Epidermal melanocyte (primary cell): Measurements from ENCODE around the gene ENOX1.
"Not testable (repeated sequence)": the region's sequence is repeated elsewhere in the genome, so short reads cannot be mapped to it uniquely, and the experiment has no call there.

Source experiments
- DNase-seq: peaks from one replicate; pipeline ENCODE4 v3.0.0; 2011; ENCODE audit warnings: low spot score; ENCODE audit not compliant: insufficient read length

The ENOX1 gene

DNA sequence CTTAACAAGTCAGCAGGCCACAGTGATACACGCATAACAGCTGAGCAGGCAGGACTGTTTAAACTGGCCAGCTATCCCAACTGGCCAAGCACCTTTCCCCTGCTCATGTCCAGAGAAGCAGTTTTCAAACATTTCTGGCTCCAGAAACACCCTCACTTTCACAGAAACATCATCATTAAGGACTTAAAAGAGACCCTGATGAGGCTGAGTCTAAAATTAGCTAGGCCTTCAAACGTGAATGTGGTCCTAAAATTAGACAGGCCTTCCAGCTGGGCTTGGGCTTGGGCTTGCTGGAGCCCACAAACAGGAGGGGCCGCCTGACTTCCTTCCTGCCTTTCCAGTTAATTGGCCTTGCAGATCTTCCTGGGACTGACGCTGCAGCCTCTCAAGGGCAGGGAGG, 429.2 kb downstream of the ENOX1 start:
- DNase-seq = no peak

GRCh38 chr13:43356567-43356966, 430.2 kb downstream of the ENOX1 start:
- DNase-seq = no peak

DNA sequence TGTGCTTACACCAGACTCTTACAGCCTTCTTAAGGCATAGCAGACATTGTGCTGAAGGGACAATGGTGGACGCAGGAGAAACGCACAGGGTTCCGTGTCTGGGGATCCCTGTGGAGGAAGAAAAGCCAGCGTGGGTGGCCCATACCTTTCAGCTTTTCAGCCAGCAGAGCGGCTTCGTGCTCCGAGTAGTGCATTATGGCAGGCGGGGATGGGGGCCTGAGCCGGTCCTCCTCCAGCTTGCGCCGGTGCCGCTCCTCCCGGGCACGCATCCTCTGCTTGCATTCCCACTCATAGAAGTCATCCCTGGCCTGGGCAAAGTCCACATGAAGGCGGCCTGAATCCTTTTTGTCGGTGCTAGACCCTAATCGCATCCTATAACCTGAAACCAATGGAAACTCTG, 431.0 kb downstream of the ENOX1 start:
- no peak for DNase-seq

DNA sequence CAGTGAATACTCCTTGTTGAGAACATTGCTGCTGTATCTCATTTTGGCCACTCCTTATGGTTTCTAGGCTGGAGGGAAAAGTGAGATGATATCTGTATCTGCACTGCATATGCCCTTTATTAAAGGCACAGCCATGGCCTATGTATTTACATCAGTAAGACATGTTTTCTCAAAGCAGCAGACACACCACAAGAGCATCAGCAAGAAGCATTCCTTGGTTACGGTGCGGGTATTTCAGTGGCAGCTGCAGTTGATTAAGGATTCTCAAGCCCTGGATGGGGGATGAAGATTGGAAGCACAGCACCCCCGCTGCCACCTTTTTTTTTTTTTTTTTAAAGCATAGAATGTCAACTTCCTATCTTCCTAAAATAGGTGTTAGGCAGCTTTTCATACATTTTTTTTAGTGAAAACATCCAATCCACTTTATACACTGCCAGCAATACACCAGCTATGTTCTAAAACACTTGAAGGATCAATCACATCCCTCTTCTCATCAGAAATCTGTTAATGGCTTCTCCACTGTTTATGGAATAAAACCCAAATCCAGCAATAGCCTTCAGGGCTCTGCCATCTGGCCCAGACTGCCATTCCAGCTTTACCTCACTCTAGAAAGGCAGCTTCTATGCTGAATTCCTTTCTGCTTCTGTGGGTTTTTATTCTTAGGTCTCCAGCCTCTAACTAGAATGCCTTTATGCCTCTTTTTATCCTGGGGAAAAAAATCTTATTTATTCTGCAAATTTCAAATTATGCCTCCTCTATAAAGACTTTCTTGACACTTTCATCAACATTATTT, 432.4 kb downstream of the ENOX1 start:
- no peak for DNase-seq

DNA sequence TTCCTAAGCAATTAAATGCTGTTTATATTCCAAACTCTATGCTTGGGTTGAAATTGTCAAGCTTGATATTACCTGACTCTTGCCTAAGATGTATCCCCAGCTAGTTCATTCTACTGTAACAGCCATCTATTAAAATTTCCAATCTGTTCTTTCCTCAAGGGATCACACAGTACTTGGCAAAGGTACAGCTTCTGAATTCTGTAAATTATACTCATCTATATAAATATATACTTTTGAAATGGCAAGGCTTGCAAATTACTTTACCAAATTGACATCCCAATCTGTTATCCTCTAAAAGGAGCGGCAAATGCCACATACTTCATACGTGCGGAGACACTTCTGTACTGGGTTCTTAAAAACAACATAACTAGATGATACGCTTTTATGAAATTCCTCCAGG, 433.1 kb downstream of the ENOX1 start:
- no peak for DNase-seq

DNA sequence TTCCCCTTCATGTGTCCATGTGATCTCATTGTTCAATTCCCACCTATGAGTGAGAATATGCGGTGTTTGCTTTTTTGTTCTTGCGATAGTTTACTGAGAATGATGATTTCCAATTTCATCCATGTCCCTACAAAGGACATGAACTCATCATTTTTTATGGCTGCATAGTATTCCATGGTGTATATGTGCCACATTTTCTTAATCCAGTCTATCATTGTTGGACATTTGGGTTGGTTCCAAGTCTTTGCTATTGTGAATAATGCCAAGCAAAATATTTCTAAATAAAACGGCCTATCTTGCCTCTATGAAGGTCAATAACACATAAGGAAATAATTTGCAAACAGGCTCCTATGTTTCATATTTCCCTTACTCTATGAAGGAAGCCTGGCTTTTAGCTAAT, 435.2 kb downstream of the ENOX1 start:
- DNase-seq = not testable (repeated sequence)

DNA sequence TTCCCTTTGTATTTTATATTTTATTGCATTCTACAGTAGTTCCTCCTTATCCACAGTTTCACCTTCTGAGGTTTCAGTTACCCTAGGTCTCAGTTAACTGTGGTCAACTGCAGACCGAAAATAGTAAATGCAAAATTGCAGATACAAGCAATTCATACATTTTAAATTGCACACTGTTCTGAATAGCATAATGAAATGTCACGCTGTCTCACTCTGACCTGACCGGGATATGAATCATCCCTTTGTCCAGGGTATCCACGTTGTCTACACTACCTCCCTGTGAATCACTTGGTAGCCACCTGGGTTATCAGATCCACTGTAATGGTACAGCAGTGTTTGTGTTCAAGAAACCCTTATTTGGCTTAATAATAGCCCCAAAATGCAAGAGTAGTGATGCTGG, 438.4 kb downstream of the ENOX1 start:
- DNase-seq = no peak

- no peak for DNase-seq
Measured at GRCh38 chr13:43347877-43348276, 438.9 kb downstream of the ENOX1 start.

- no peak for DNase-seq
Measured at GRCh38 chr13:43346427-43346826, 440.3 kb downstream of the ENOX1 start.

DNA sequence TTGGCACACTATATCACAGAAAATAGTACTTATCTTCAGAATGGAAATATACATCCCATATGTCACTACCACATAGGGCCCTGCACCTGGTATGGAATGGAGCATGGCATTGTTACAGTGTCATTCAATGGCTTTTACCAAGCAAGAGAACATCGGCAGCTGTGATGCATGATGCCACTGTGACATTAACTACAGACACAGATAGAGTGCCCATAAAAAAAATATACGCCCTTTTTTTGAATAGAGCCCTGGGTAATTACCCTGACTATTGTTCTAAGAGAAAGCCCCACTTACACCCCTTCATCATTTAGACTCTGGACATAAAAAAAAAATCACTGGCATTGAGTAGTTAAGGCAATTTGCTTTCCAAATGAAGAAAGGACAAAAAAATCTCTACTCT, 443.1 kb downstream of the ENOX1 start:
- no peak for DNase-seq

- DNase-seq = no peak
Measured at GRCh38 chr13:43339805-43340550, 446.8 kb downstream of the ENOX1 start.

DNA sequence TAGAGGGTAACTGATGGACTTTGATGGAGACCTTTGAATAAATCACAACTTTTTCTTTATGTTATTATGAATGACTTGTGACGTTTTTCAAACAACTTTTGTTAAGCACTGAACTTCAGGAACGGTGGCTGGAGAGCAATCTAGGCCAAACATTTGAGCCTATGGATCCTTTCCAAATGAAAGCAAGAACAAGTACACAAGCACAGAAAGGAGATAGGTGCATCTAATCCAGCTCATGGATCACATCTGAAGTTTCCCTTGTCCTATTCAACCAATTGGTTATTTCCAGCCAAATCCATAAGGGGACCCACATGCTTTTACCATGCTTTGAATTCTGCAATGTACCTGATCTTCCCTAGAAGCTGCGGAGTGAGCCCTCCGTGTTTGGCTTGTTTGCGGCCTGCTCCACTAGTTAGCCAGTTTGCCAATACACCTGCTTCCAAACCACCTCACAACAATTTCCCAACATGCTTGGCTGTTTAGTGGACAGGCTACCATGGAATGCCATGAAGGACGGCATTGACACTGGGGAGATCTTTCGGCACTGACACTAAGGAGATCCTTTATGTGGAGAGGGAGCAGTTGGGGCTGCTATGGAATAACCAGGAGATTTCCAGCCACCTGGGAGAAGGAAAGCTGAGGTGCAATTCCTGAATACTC, 447.5 kb downstream of the ENOX1 start:
- DNase-seq = no peak

GRCh38 chr13:43335764-43336163, 451.0 kb downstream of the ENOX1 start:
- no peak for DNase-seq

GRCh38 chr13:43333176-43333575, 453.6 kb downstream of the ENOX1 start:
- no peak for DNase-seq

GRCh38 chr13:43331672-43332071, 455.1 kb downstream of the ENOX1 start:
- no peak for DNase-seq

DNA sequence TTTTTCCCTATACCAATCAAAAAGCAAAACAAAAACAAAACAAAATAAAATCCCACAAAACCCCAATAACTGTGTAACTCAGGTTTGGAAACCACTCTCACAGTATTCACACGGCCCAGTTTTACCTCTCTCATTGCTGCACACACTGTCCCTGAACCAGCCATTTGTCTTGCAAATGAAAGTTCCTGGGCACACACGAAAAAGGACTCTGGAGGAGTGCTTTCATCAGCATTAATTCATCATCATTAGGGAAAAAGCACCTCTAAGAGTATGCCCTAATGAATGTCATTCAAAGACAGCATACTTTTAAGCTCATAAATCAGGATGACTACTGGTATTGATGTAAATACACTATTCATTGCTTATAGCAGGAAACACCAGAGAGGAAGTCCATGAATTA, 457.1 kb downstream of the ENOX1 start:
- DNase-seq = no peak

DNA sequence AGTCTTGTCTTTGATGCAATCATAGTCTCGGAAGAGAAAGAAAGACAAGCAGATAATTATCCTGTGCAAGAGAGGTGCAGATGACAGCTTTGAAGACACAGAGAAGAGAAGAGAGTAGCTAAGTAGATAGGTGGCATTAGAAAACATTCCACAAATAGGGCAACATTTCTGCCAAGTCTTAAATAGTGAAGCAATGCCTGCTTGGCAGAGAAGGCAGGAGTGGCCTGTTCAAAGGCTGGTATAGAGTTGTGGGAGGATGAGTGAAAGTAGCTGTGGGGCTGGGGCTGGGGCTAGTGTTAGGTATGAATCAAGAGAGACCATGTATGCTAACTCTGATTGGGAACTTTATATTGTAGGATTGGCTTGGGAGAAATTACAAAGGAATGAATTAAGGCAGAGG, 457.9 kb downstream of the ENOX1 start:
- no peak for DNase-seq

GRCh38 chr13:43326100-43326499, 460.7 kb downstream of the ENOX1 start:
- no peak for DNase-seq

DNA sequence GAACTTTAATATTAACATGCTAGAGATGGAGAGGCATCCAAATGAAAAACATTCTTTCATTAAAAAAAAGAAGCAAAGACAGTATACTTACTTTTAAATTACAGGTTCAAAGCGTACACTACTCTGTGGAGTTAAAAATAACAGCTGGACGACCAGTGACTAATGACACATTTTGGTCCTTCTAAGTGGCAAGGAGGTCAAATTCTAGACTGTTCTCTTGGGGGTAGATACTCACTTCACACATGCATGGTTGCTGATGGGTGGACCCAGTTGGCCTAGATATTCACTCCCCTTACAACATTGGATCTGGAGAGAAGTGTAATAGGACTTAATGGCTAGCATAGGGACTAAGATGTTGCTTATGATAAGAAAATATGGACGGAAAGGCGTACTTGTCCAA, 461.1 kb downstream of the ENOX1 start:
- no peak for DNase-seq

DNA sequence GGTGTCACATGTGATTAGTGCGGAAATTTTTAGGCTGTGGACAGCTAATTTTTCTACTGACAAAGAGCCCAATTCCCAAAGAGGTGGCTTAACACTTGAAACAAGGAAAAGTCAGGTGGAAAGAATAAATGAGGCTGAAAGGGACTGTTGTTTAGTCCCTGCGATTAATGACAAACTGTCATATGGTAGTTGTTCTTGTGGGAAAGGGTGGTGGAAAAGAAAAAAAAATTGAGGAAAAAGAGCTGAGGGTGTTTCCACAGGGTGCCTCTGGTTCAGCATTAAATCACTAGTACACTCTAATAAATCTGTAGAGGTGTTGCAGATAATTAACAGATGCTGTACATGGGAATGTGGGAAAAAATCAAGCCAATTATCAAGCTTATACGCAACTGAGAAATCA, 462.6 kb downstream of the ENOX1 start:
- no peak for DNase-seq

GRCh38 chr13:43319617-43320444, 466.9 kb downstream of the ENOX1 start:
- no peak for DNase-seq

- peak; percentile 29 for DNase-seq
Measured at GRCh38 chr13:43316946-43317353, 469.8 kb downstream of the ENOX1 start.
